ENCODE measurements around the gene NEMP1. TPM values are rescaled to one million over a fixed set of nuclear protein-coding genes. Genes with fewer than 3 reads are reported as not detected.

The NEMP1 gene
- total and polyA plus RNA-seq, 2 donors (not counting 1 experiment from before 2014, with no cell fraction given) = 8.4 to 11.1 TPM

- peak overlapping the region in 3 of 4 experiments; percentile 73 to 95 (median 93) for H3K4me3 ChIP-seq (replicated peaks in 1 of 4; ENCODE audit: control extremely low read depth in 1 of 4, insufficient read depth in 1 of 4, low read depth in 3 of 4, low read length in 4 of 4)
- no peak overlapping the region for H3K27ac ChIP-seq (ENCODE audit: insufficient read depth, low read length)
- peaks cover 37% of the 10 kb centered on the region for H3K36me3 ChIP-seq (ENCODE audit: control insufficient read depth, insufficient read depth, low read length)
- H3K9me3 ChIP-seq (ENCODE audit: control insufficient read depth, insufficient read depth, low read depth, low read length) = no peaks in the 10 kb centered on the region
- no peak overlapping the region for H2AFZ ChIP-seq (ENCODE audit: low read length)
- no peak overlapping the region for H3K9ac ChIP-seq (ENCODE audit: insufficient read depth, low read length)
- H3K4me1 ChIP-seq (ENCODE audit: control insufficient read depth, extremely low read depth, insufficient read depth, low read length) = peaks cover 26% of the 10 kb centered on the region
- H3K79me2 ChIP-seq (ENCODE audit: control insufficient read depth, insufficient read depth, low read length) = peaks cover 47% of the 10 kb centered on the region
- no peaks in the 10 kb centered on the region for H4K20me1 ChIP-seq (ENCODE audit: control insufficient read depth, extremely low read depth, insufficient read depth, low read length)
- no peaks in the 10 kb centered on the region for H3K27me3 ChIP-seq (ENCODE audit: control insufficient read depth, insufficient read depth, low read length)
- H3K4me2 ChIP-seq (ENCODE audit: extremely low read depth, insufficient read depth, low read length) = peak overlapping the region; percentile 100
- TF ChIP-seq EZH2 (IDR thresholded peaks at IDR 0.05; ENCODE audit: low read length, missing control alignments) (no peak), CTCF (conservative IDR thresholded peaks at IDR 0.05 in 1 of 2, IDR thresholded peaks at IDR 0.05 in 1 of 2; ENCODE audit: low read depth in 1 of 2, low read length in 2 of 2) (no peak)
- DNase-seq (ENCODE audit: low read depth in 2 of 2) = no peak
Observed at GRCh38 chr12:57091638-57092528, 13.3 kb upstream of the NEMP1 start.

GRCh38 chr12:57090924-57091637 is 12.5 kb upstream of the NEMP1 start:
- TF ChIP-seq CTCF (conservative IDR thresholded peaks at IDR 0.05 in 1 of 2, IDR thresholded peaks at IDR 0.05 in 1 of 2; ENCODE audit: low read depth in 1 of 2, low read length in 2 of 2) (peak in 1 of 2 donors; percentile 28), EZH2 (IDR thresholded peaks at IDR 0.05; ENCODE audit: low read length, missing control alignments) (no peak)
- Histone ChIP-seq H4K20me1 (ENCODE audit: control insufficient read depth, extremely low read depth, insufficient read depth, low read length) (no peaks in the 10 kb centered on the region), H3K36me3 (ENCODE audit: control insufficient read depth, insufficient read depth, low read length) (peaks cover 29% of the 10 kb centered on the region)

GRCh38 chr12:57090490-57090889 is 11.9 kb upstream of the NEMP1 start:
- Histone ChIP-seq H3K9ac (ENCODE audit: insufficient read depth, low read length) (peak overlapping the region; percentile 44), H3K4me2 (ENCODE audit: extremely low read depth, insufficient read depth, low read length) (peak overlapping the region; percentile 100), H3K36me3 (ENCODE audit: control insufficient read depth, insufficient read depth, low read length) (peaks cover 25% of the 10 kb centered on the region), H3K79me2 (ENCODE audit: control insufficient read depth, insufficient read depth, low read length) (peaks cover 47% of the 10 kb centered on the region), H3K27me3 (ENCODE audit: control insufficient read depth, insufficient read depth, low read length) (no peaks in the 10 kb centered on the region), H3K9me3 (ENCODE audit: control insufficient read depth, insufficient read depth, low read depth, low read length) (no peaks in the 10 kb centered on the region), H3K27ac (ENCODE audit: insufficient read depth, low read length) (peak overlapping the region; percentile 17), H4K20me1 (ENCODE audit: control insufficient read depth, extremely low read depth, insufficient read depth, low read length) (no peaks in the 10 kb centered on the region), H3K4me3 (replicated peaks in 1 of 4; ENCODE audit: control extremely low read depth in 1 of 4, insufficient read depth in 1 of 4, low read depth in 3 of 4, low read length in 4 of 4) (peak overlapping the region; percentile 73 to 95 (median 83)), H2AFZ (ENCODE audit: low read length) (no peak overlapping the region), H3K4me1 (ENCODE audit: control insufficient read depth, extremely low read depth, insufficient read depth, low read length) (peaks cover 35% of the 10 kb centered on the region)
- TF ChIP-seq EZH2 (IDR thresholded peaks at IDR 0.05; ENCODE audit: low read length, missing control alignments) (no peak), CTCF (conservative IDR thresholded peaks at IDR 0.05 in 1 of 2, IDR thresholded peaks at IDR 0.05 in 1 of 2; ENCODE audit: low read depth in 1 of 2, low read length in 2 of 2) (no peak)
- DNase-seq (ENCODE audit: low read depth in 2 of 2) = no peak

More at GRCh38 chr12:57090924-57091637, 12.5 kb upstream of the NEMP1 start:
- Histone ChIP-seq H3K9me3 (ENCODE audit: control insufficient read depth, insufficient read depth, low read depth, low read length) (no peaks in the 10 kb centered on the region), H3K4me3 (replicated peaks in 1 of 4; ENCODE audit: control extremely low read depth in 1 of 4, insufficient read depth in 1 of 4, low read depth in 3 of 4, low read length in 4 of 4) (peak overlapping the region; percentile 73 to 95 (median 83)), H3K4me1 (ENCODE audit: control insufficient read depth, extremely low read depth, insufficient read depth, low read length) (peaks cover 29% of the 10 kb centered on the region), H3K27me3 (ENCODE audit: control insufficient read depth, insufficient read depth, low read length) (no peaks in the 10 kb centered on the region), H3K4me2 (ENCODE audit: extremely low read depth, insufficient read depth, low read length) (peak overlapping the region; percentile 100), H3K27ac (ENCODE audit: insufficient read depth, low read length) (peak overlapping the region; percentile 17), H2AFZ (ENCODE audit: low read length) (no peak overlapping the region), H3K9ac (ENCODE audit: insufficient read depth, low read length) (peak overlapping the region; percentile 44), H3K79me2 (ENCODE audit: control insufficient read depth, insufficient read depth, low read length) (peaks cover 47% of the 10 kb centered on the region)
- peak in 1 of 2 donors; percentile 22 for DNase-seq (ENCODE audit: low read depth in 2 of 2)

Measured in fibroblast of lung (primary cell).